ENCODE results near the gene VWA3B. TPM values are rescaled to one million over a fixed set of nuclear protein-coding genes. Genes with fewer than 3 reads are reported as not detected.

VWA3B gene
- total and polyA plus RNA-seq, 2 of the 4 experiments (the other 2 are of a cell fraction) = not detected

DNA sequence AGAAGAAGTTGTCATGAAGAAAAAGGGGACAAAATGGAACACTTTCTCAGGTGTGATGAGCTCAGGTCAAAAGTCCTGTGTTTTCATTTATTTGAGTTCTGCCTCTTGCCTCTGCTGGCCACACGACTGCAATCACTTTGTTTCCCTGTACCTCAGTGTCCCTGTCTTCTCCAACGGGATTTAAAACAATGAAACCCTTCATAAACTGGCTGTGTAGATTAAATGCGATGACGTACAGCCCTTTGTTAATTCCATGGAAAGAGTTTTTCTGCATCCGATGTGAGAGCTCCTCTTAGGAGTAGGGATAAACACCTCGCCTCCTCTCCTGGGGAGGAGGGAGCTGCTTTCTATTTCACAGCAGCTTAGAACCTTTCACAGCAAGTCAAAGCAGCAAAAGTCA lies 207.7 kb downstream of the VWA3B start:
- intact Hi-C loops (cut with micrococcal nuclease) = no loop called here
- no peak for ATAC-seq (ENCODE audit: low read depth)
- Histone ChIP-seq H3K79me1 (ENCODE audit: low read depth in 1 of 2, low read length in 2 of 2) (no peaks in the 10 kb centered on the region), H3K4me3 (ENCODE audit: insufficient read depth, low read depth, low read length) (no peak overlapping the region), H3K9me1 (ENCODE audit: insufficient read depth, low read length) (no peaks in the 10 kb centered on the region), H3K4me2 (ENCODE audit: low read depth, low read length) (no peak overlapping the region), H3K36me3 (ENCODE audit: control insufficient read depth, insufficient read depth, low read length) (no peaks in the 10 kb centered on the region), H2BK120ac (ENCODE audit: low read depth, low read length) (no peak overlapping the region), H3K9me3 (ENCODE audit: control insufficient read depth, insufficient read depth, low read length) (no peaks in the 10 kb centered on the region), H2BK15ac (ENCODE audit: low read depth, low read length) (no peak overlapping the region), H2BK20ac (ENCODE audit: low read depth, low read length) (no peak overlapping the region), H3K14ac (replicated peaks; ENCODE audit: low read depth, low read length) (no peak overlapping the region), H3K56ac (ENCODE audit: extremely low read depth, insufficient read depth, low read length) (no peak overlapping the region), H4K91ac (ENCODE audit: insufficient read depth, low read depth, low read length) (no peak overlapping the region), H3K9ac (ENCODE audit: low read depth, low read length) (no peak overlapping the region), H3K27ac (ENCODE audit: insufficient read depth, low read length) (no peak overlapping the region), H4K8ac (ENCODE audit: low read depth in 2 of 2, low read length in 2 of 2) (no peak overlapping the region), H2AK9ac (replicated peaks; ENCODE audit: low read depth, low read length, poor library complexity) (no peak overlapping the region), H3K4me1 (ENCODE audit: control insufficient read depth, insufficient read depth, low read length) (no peaks in the 10 kb centered on the region), H2BK5ac (ENCODE audit: low read depth, low read length, poor library complexity, severe bottlenecking) (no peak overlapping the region), H3K27me3 (ENCODE audit: control insufficient read depth, insufficient read depth, low read length) (peaks cover 20% of the 10 kb centered on the region), H4K5ac (ENCODE audit: low read depth, low read length) (no peak overlapping the region), H3K23ac (ENCODE audit: low read depth, low read length) (no peak overlapping the region), H3K18ac (ENCODE audit: low read depth, low read length) (no peak overlapping the region), H2AFZ (replicated peaks; ENCODE audit: low read length, poor library complexity) (no peak overlapping the region), H4K20me1 (ENCODE audit: insufficient read depth, low read length) (no peaks in the 10 kb centered on the region), H2AK5ac (ENCODE audit: low read depth, low read length) (no peak overlapping the region), H3K4ac (ENCODE audit: low read depth, low read length) (no peak overlapping the region)
- dilution Hi-C loops (cut with HindIII; ENCODE audit: low sequenced_read_pairs, unreplicated experiment) = no loop called here
- in situ Hi-C loops (cut with MboI; ENCODE audit: low sequenced_read_pairs) = loop anchor here (10.0 kb wide), 1 partner anchor 90 kb away; no protein-coding TSS in a partner anchor
- ChIA-PET CTCF (no interaction called here), POLR2A (ENCODE audit: unreplicated experiment) (no interaction called here)
- no TSS peak for BruUV-seq (replicated peaks)
- WGBS, 2 experiments (ENCODE audit: extremely low coverage in 2 of 2, insufficient read length in 1 of 2) = 0% methylated on average over 1 of the region's 6 CpGs; no CpG with 5 or more reads in 1 of the 2 experiments
- no peak for DNase-seq
- TF ChIP-seq MAFK (IDR thresholded peaks at IDR 0.05; ENCODE audit: low read depth, low read length) (no peak), RAD21 (IDR thresholded peaks at IDR 0.05; ENCODE audit: low read length) (no peak)

All from IMR-90 (cell line).